Erythroblast (primary cell): Measurements from ENCODE around the gene UBAP2.

Experiments
- GATA1 ChIP-seq: IDR thresholded peaks from 2 replicates; pipeline ENCODE4 v1.6.1; 2011; ENCODE audit warnings: low read depth, mild to moderate bottlenecking, control low read depth, low read length, moderate library complexity
- POLR2A ChIP-seq: IDR thresholded peaks from 2 replicates; pipeline ENCODE4 v1.6.1; 2011; ENCODE audit warnings: mild to moderate bottlenecking, low read length

DNA sequence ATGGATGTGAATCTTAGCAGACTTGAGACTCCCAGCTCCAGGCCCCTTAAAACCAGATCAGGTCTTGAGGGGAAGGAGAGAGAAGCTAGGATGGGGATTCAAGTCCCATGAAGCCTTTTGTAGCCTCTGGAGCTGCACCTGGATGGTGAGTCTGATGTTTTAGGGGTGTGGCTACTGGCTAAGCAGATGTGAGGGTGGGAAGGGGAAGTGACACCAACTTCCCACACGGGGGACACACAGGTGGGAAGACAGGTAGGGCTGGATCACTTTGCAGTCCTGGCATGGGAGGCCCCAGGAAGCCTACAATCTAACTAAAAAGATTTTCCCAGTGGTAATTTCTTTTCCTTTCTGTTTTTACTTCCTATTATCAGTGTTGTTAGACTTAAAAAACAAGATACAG is 38.7 kb upstream of the UBAP2 start:
- no peak for TF ChIP-seq POLR2A
- no peak for TF ChIP-seq GATA1
